ENCODE data around the gene RASA3.

GRCh38 chr13:114029866-114030625 lies 102.4 kb downstream of the RASA3 start:
- TF ChIP-seq EZH2phosphoT487 (IDR thresholded peaks at IDR 0.05; ENCODE audit: borderline replicate concordance, low read depth, low read length) = no peak
- TF ChIP-seq CTCF (conservative IDR thresholded peaks at IDR 0.05; ENCODE audit: low read length) = no peak
